Muscle layer of duodenum (tissue), 2 donors: ENCODE measurements around the gene WDCP.

Source experiments
- H3K27ac ChIP-seq: one replicate; pipeline ENCODE4 v1.7.0; 2013; ENCODE audit warnings: mild to moderate bottlenecking, low read length
- H3K27me3 ChIP-seq: one replicate; pipeline ENCODE4 v1.7.0; 2013; ENCODE audit warnings: low read depth, mild to moderate bottlenecking, control low read depth, low read length
- H3K36me3 ChIP-seq, 2 donors: one replicate each; pipeline ENCODE4 v1.7.0; 2013; ENCODE audit warnings: low read length in 2 of 2, control low read depth in 1 of 2, mild to moderate bottlenecking in 1 of 2; ENCODE audit not compliant: insufficient read depth in 2 of 2, control insufficient read depth in 1 of 2
- H3K4me1 ChIP-seq, 2 donors: one replicate each; pipeline ENCODE4 v1.7.0; 2013; ENCODE audit warnings: low read length in 2 of 2, mild to moderate bottlenecking in 2 of 2, control low read depth in 1 of 2, moderate library complexity in 1 of 2; ENCODE audit not compliant: insufficient read depth in 2 of 2, control insufficient read depth in 1 of 2
- H3K4me3 ChIP-seq, 2 donors: one replicate each; pipeline ENCODE4 v1.7.0; 2013; ENCODE audit warnings: low read length in 2 of 2, low read depth in 1 of 2, mild to moderate bottlenecking in 1 of 2
- H3K9me3 ChIP-seq, 2 donors: one replicate each; pipeline ENCODE4 v1.7.0; 2013; ENCODE audit warnings: low read length in 2 of 2, control low read depth in 1 of 2, mild to moderate bottlenecking in 1 of 2; ENCODE audit not compliant: control insufficient read depth in 1 of 2
- donor health status: healthy.

The WDCP gene

GRCh38 chr2:24009680-24010476, 37.3 kb downstream of the WDCP start, which contains the start of gene MFSD2B:
Gene MFSD2B, plus strand, starts transcription at chr2:24010085. Its CDS starts 12 bp downstream, at chr2:24010097.
- peaks cover 0 to 14% of the 10 kb centered on the region in 2 donors for H3K4me1 ChIP-seq
- no peaks in the 10 kb centered on the region for H3K9me3 ChIP-seq
- H3K27ac ChIP-seq = no peak within 1 kb of the TSS
- H3K27me3 ChIP-seq = peaks cover 23% of the 10 kb centered on the region
- no peaks in the 10 kb centered on the region for H3K36me3 ChIP-seq
- H3K4me3 ChIP-seq = peak within 1 kb of the TSS; percentile 26 to 61

- H3K36me3 ChIP-seq = no peaks in the 10 kb centered on the region
- H3K9me3 ChIP-seq = no peaks in the 10 kb centered on the region
- peaks cover 0 to 14% of the 10 kb centered on the region in 2 donors for H3K4me1 ChIP-seq
- H3K4me3 ChIP-seq = peak overlapping the region; percentile 26 to 61
- peaks cover 23% of the 10 kb centered on the region for H3K27me3 ChIP-seq
- H3K27ac ChIP-seq = no peak overlapping the region
Measured at GRCh38 chr2:24009367-24009679, 37.9 kb downstream of the WDCP start.

- Histone ChIP-seq H3K4me3 (no peak overlapping the region), H3K27me3 (peaks cover 23% of the 10 kb centered on the region)
Measured at GRCh38 chr2:24008672-24009366, 38.4 kb downstream of the WDCP start.

GRCh38 chr2:24007693-24008092, 39.5 kb downstream of the WDCP start:
- Histone ChIP-seq H3K4me1 (peaks cover 0 to 14% of the 10 kb centered on the region in 2 donors), H3K27me3 (peaks cover 23% of the 10 kb centered on the region), H3K4me3 (no peak overlapping the region), H3K36me3 (no peaks in the 10 kb centered on the region), H3K27ac (no peak overlapping the region), H3K9me3 (no peaks in the 10 kb centered on the region)

More at GRCh38 chr2:24008672-24009366, 38.4 kb downstream of the WDCP start:
- H3K36me3 ChIP-seq = no peaks in the 10 kb centered on the region
- H3K27ac ChIP-seq = no peak overlapping the region
- H3K9me3 ChIP-seq = no peaks in the 10 kb centered on the region
- H3K4me1 ChIP-seq = peaks cover 0 to 14% of the 10 kb centered on the region in 2 donors

- H3K27ac ChIP-seq = no peak overlapping the region
- H3K27me3 ChIP-seq = no peaks in the 10 kb centered on the region
- H3K9me3 ChIP-seq = no peaks in the 10 kb centered on the region
- peaks cover 0 to 1% of the 10 kb centered on the region in 2 donors for H3K36me3 ChIP-seq
- no peak overlapping the region for H3K4me3 ChIP-seq
- no peaks in the 10 kb centered on the region for H3K4me1 ChIP-seq
Measured at GRCh38 chr2:23994567-23994966, 52.6 kb downstream of the WDCP start.

GRCh38 chr2:23993736-23994269, 53.4 kb downstream of the WDCP start:
- H3K4me1 ChIP-seq = no peaks in the 10 kb centered on the region
- no peaks in the 10 kb centered on the region for H3K9me3 ChIP-seq
- no peaks in the 10 kb centered on the region for H3K36me3 ChIP-seq
- no peak overlapping the region for H3K4me3 ChIP-seq
- H3K27ac ChIP-seq = no peak overlapping the region
- no peaks in the 10 kb centered on the region for H3K27me3 ChIP-seq

GRCh38 chr2:23992931-23993330, 54.3 kb downstream of the WDCP start:
- Histone ChIP-seq H3K4me3 (no peak overlapping the region), H3K27ac (no peak overlapping the region), H3K27me3 (no peaks in the 10 kb centered on the region), H3K36me3 (no peaks in the 10 kb centered on the region), H3K4me1 (no peaks in the 10 kb centered on the region), H3K9me3 (no peaks in the 10 kb centered on the region)

GRCh38 chr2:23988371-23988770, 58.8 kb downstream of the WDCP start:
- H3K36me3 ChIP-seq = peaks cover 0 to 5% of the 10 kb centered on the region in 2 donors
- H3K27ac ChIP-seq = no peak overlapping the region
- H3K9me3 ChIP-seq = no peaks in the 10 kb centered on the region
- no peaks in the 10 kb centered on the region for H3K27me3 ChIP-seq
- H3K4me1 ChIP-seq = no peaks in the 10 kb centered on the region
- no peak overlapping the region for H3K4me3 ChIP-seq
